Colonic mucosa (tissue), 4 donors: ENCODE measurements around the gene TESK2. TPM values are rescaled to one million over a fixed set of nuclear protein-coding genes. Genes with fewer than 3 reads are reported as not detected.
"Not testable (repeated sequence)": the region's sequence is repeated elsewhere in the genome, so short reads cannot be mapped to it uniquely, and the experiment has no call there.

Source experiments
- DNase-seq: peaks from one replicate; pipeline ENCODE4 v3.0.0-alpha.2; 2020
- H3K27ac ChIP-seq: fragments of 200-600 bp; one replicate; pipeline ENCODE4 v1.8.0; 2021
- H3K27me3 ChIP-seq: fragments of 200-600 bp; one replicate; pipeline ENCODE4 v1.8.0; 2021
- H3K36me3 ChIP-seq: fragments of 200-600 bp; one replicate; pipeline ENCODE4 v1.8.0; 2021
- H3K4me1 ChIP-seq: fragments of 200-600 bp; one replicate; pipeline ENCODE4 v1.8.0; 2021; ENCODE audit warnings: mild to moderate bottlenecking
- H3K4me3 ChIP-seq: fragments of 200-600 bp; one replicate; pipeline ENCODE4 v1.8.0; 2021
- H3K9ac ChIP-seq, 2 donors: one replicate each; pipeline ENCODE4 v1.7.0; 2013; ENCODE audit warnings: control low read depth in 2 of 2, low read depth in 2 of 2, low read length in 2 of 2
- H3K9me3 ChIP-seq: fragments of 200-600 bp; one replicate; pipeline ENCODE4 v1.8.0; 2021
- intact Hi-C: fragments of 100-400 bp; cut with DNase I; formaldehyde crosslinking; loops from one replicate; pipeline ENCODE4 v1.14.1; 2022
- total RNA-seq, 2 donors: library from RNA; stranded (reverse); fragmentation: NEBNext Ultra II Directional in 1 of 2; extraction: Animal tissue kit (Norgen Biotek cat#: 25700) in 1 of 2; gene quantifications; one replicate each; pipeline ENCODE4 v1.2.1, GENCODE V29; 2021
- TF ChIP-seq, protein P1 (sequence below): fragments of 200-600 bp; IDR thresholded peaks from one replicate; pipeline ENCODE4 v1.8.0; 2022; ENCODE audit warnings: antibody characterized with exemption, mild to moderate bottlenecking
- donor health status: healthy.
- donor health status: DM: no; HTN: no; CAD: no.
- donor health status: DM: no; HTN: no; CAD: no.

Gene TESK2
- total RNA-seq, 2 donors from 2014 or later, result 11.3 to 15.3 TPM

GRCh38 chr1:45521413-45522323 is 30.7 kb upstream of the TESK2 start, which contains the start of gene PRDX1:
PRDX1 (minus strand) TSS chr1:45521884; CDS start chr1:45519043, 2,841 bp downstream.
- Histone ChIP-seq H3K4me3 (peak within 1 kb of the TSS; percentile 78), H3K9me3 (no peaks in the 10 kb centered on the region), H3K9ac (peak within 1 kb of the TSS; percentile 98 to 99), H3K27ac (peak within 1 kb of the TSS; percentile 88), H3K4me1 (peaks cover 12% of the 10 kb centered on the region), H3K27me3 (no peaks in the 10 kb centered on the region), H3K36me3 (no peaks in the 10 kb centered on the region)
- DNase-seq, result peak; percentile 98
- TF ChIP-seq, protein P1, sequence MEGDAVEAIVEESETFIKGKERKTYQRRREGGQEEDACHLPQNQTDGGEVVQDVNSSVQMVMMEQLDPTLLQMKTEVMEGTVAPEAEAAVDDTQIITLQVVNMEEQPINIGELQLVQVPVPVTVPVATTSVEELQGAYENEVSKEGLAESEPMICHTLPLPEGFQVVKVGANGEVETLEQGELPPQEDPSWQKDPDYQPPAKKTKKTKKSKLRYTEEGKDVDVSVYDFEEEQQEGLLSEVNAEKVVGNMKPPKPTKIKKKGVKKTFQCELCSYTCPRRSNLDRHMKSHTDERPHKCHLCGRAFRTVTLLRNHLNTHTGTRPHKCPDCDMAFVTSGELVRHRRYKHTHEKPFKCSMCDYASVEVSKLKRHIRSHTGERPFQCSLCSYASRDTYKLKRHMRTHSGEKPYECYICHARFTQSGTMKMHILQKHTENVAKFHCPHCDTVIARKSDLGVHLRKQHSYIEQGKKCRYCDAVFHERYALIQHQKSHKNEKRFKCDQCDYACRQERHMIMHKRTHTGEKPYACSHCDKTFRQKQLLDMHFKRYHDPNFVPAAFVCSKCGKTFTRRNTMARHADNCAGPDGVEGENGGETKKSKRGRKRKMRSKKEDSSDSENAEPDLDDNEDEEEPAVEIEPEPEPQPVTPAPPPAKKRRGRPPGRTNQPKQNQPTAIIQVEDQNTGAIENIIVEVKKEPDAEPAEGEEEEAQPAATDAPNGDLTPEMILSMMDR, result no peak
- intact Hi-C loops, result no loop called here

DNA sequence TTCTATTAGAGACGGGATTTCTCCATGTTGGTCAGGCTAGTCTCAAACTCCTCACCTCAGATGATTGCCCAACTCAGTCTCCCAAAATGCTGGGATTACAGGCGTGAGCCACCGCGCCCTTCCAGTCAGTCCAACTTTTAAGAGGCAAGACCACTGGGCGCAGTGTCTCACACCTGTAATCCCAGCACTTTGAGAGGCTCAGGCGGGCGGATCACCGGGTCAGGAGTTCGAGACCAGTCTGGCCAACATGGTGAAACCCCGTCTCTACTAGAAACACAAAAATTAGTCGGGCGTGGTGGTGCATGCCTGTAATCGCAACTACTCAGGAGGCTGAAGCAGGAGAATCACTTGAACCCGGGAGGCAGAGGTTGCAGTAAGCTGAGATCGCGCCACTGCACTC is 28.8 kb upstream of the TESK2 start:
- H3K4me1 ChIP-seq, result peaks cover 12% of the 10 kb centered on the region
- H3K4me3 ChIP-seq, H3K36me3 ChIP-seq, intact Hi-C loops, H3K27ac ChIP-seq, H3K27me3 ChIP-seq, H3K9me3 ChIP-seq, DNase-seq, H3K9ac ChIP-seq: not testable (repeated sequence)

DNA sequence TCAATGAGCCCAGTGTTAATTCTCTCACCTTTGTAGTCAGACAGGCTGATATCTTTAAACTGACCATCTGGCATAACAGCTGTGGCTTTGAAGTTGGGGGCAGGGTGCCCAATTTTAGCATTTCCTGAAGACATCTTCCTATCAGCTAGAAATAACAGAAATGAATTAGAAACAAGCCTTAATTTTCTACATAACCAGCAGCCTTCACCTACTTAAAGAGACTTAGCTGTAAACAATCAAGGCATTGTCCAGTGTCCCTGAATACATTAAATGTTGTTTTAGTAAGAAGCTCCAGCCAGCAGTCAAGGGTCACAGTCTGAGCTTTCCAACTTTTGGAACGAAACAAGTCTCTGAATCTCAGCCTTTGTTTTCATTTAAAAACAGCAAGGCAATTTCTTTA is 27.9 kb upstream of the TESK2 start:
- TF ChIP-seq, protein P1, result no peak
- H3K9ac ChIP-seq, result peak overlapping the region in 1 of 2 donors; percentile 1
- H3K4me3 ChIP-seq, result no peak overlapping the region
- no peaks in the 10 kb centered on the region for H3K27me3 ChIP-seq
- intact Hi-C loops, result no loop called here
- H3K4me1 ChIP-seq, result peaks cover 12% of the 10 kb centered on the region
- no peaks in the 10 kb centered on the region for H3K36me3 ChIP-seq
- no peak for DNase-seq
- H3K9me3 ChIP-seq, result no peaks in the 10 kb centered on the region
- no peak overlapping the region for H3K27ac ChIP-seq

- H3K27ac ChIP-seq, H3K36me3 ChIP-seq, DNase-seq, H3K27me3 ChIP-seq, H3K9ac ChIP-seq, intact Hi-C loops, H3K9me3 ChIP-seq, H3K4me3 ChIP-seq: not testable (repeated sequence)
- peaks cover 12% of the 10 kb centered on the region for H3K4me1 ChIP-seq
Measured at GRCh38 chr1:45518366-45518765, 27.4 kb upstream of the TESK2 start.

- Histone ChIP-seq H3K27me3 (no peaks in the 10 kb centered on the region), H3K9me3 (no peaks in the 10 kb centered on the region), H3K9ac (no peak overlapping the region), H3K4me1 (peaks cover 6% of the 10 kb centered on the region), H3K27ac (no peak overlapping the region), H3K36me3 (peaks cover 10% of the 10 kb centered on the region), H3K4me3 (no peak overlapping the region)
- TF ChIP-seq, protein P1, result no peak
- intact Hi-C loops, result no loop called here
- no peak for DNase-seq
Measured at GRCh38 chr1:45516465-45516864, 25.5 kb upstream of the TESK2 start.

GRCh38 chr1:45516036-45516435 is 25.1 kb upstream of the TESK2 start:
- TF ChIP-seq, protein P1, result no peak
- intact Hi-C loops, result no loop called here
- Histone ChIP-seq H3K27me3 (no peaks in the 10 kb centered on the region), H3K9ac (no peak overlapping the region), H3K9me3 (no peaks in the 10 kb centered on the region), H3K4me3 (no peak overlapping the region), H3K27ac (no peak overlapping the region), H3K36me3 (peaks cover 14% of the 10 kb centered on the region), H3K4me1 (peaks cover 6% of the 10 kb centered on the region)
- no peak for DNase-seq

- peaks cover 25% of the 10 kb centered on the region for H3K36me3 ChIP-seq
- not testable (repeated sequence) for H3K9ac ChIP-seq, DNase-seq, H3K9me3 ChIP-seq, H3K4me3 ChIP-seq, H3K4me1 ChIP-seq, H3K27me3 ChIP-seq, H3K27ac ChIP-seq
- intact Hi-C loops, result loop anchor here (2.0 kb wide), 1 partner anchor 55 kb away; no protein-coding TSS in a partner anchor
Measured at GRCh38 chr1:45513532-45514260, 22.7 kb upstream of the TESK2 start.
